OCI-LY7 (cell line): ENCODE measurements around the gene CGA.

Experiments used
- EZH2phosphoT487 ChIP-seq: fragments of 200-600 bp; sonication (generic); IDR thresholded peaks from 2 replicates; pipeline ENCODE4 v1.6.1; 2018; ENCODE audit warnings: low read depth, borderline replicate concordance, mild to moderate bottlenecking, mixed run types, antibody characterized with exemption, low read length, moderate library complexity, mixed read lengths
- TF ChIP-seq, protein P1 (sequence below): fragments of 200-600 bp; sonication (generic); conservative IDR thresholded peaks from 2 replicates; pipeline ENCODE4 v1.5.1; 2014; ENCODE audit warnings: mild to moderate bottlenecking, antibody characterized with exemption, low read length, moderate library complexity, mixed read lengths

DNA sequence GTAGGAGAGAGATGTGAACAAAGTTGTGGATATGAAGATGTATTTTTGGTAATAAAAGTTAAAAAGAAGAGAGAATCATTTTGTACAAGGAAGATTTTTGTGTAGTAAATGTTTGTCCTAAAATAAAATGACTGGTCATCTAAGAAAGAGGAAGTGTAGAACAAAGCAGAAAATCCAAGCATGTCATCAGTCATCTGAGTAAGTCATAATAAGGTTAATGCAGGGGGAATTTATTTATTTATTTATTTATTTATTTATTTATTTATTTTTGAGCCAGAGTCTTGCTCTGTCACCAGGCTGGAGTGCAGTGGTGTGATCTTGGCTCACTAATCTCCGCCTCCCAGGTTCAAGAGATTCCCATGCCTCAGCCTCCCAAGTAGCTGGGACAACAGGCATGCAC lies 15.7 kb upstream of the CGA start:
- TF ChIP-seq, protein P1, sequence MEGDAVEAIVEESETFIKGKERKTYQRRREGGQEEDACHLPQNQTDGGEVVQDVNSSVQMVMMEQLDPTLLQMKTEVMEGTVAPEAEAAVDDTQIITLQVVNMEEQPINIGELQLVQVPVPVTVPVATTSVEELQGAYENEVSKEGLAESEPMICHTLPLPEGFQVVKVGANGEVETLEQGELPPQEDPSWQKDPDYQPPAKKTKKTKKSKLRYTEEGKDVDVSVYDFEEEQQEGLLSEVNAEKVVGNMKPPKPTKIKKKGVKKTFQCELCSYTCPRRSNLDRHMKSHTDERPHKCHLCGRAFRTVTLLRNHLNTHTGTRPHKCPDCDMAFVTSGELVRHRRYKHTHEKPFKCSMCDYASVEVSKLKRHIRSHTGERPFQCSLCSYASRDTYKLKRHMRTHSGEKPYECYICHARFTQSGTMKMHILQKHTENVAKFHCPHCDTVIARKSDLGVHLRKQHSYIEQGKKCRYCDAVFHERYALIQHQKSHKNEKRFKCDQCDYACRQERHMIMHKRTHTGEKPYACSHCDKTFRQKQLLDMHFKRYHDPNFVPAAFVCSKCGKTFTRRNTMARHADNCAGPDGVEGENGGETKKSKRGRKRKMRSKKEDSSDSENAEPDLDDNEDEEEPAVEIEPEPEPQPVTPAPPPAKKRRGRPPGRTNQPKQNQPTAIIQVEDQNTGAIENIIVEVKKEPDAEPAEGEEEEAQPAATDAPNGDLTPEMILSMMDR, result no peak
- TF ChIP-seq EZH2phosphoT487, result no peak
